ENCODE measurements around the gene UBQLN1. TPM values are rescaled to one million over a fixed set of nuclear protein-coding genes. Genes with fewer than 3 reads are reported as not detected.
"Not testable (repeated sequence)": the region's sequence is repeated elsewhere in the genome, so short reads cannot be mapped to it uniquely, and the experiment has no call there.

Gene UBQLN1
- 100 to 1,000 TPM in 5 of 8 experiments, 10 to 100 TPM in 3; 85.2 to 124 (median 104) TPM for total RNA-seq

DNA sequence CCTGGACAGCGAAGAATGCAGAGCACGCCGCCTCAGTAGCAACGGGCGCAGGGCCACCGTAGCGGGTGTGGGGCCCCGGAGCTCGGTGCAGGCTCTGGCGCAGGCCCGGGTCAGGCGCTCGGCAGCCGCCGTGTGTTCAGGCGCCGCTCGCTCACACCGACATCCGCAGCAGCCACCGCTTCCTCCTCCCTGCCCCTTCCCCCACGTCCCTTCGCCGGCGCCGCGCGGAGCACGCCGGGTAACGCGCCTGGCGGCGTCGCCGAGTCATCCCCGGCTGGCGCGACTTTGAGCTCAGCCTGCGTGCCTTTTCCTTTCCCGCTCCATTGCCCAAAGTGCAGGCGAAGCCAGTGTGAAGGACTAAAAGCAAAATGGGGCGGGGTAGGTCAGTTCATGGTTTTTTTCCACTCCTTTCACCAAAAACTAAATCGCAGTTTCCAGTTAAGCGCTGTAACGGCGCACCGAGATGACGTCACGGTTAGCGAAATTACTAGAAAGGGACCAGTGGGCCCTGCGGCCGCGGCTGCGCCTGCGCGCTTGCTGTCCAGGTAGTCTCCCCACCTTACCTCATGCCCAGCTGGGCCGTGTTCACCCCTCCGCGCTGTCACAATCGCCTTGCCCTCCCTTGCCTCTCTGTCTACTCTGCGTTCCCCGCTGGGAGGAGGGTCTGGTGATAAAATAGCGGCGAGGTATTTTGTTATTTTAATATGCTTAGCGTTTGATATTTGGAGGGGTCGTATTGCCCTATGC, at the start of gene UBQLN1:
Gene UBQLN1 (minus strand): TSS at position 191 of the 747 bp plus-strand sequence. CDS start 279 bp downstream, outside the sequence.
- peaks cover 0 to 15% of the 10 kb centered on the region in 2 donors for H3K4me1 ChIP-seq (replicated peaks in 1 of 2)
- WGBS, 10 experiments: 0 to 2% (median 0%) methylated on average over 3 to 30 of the region's 67 CpGs; no CpG with 5 or more reads in 2 of the 10 experiments
- H3K4me3 ChIP-seq: peak within 1 kb of the TSS; percentile 75 to 98 (median 77)
- peak; percentile 77 to 91 (median 87) for ATAC-seq (replicated peaks in 6 of 8)
- peak within 1 kb of the TSS; percentile 99 to 100 for H3K27ac ChIP-seq
- in situ Hi-C loops (cut with MboI; ENCODE audit: low pct_unique_long_range_greater_than_20kb in 2 of 9, low sequenced_read_pairs in 9 of 9, unreplicated experiment in 9 of 9): loop anchor here in 1 of 9 experiments (25.0 kb wide), 1 partner anchor 204 kb away; the partner anchor contains the start of gene KIF27

GRCh38 chr9:83754383-83754977, 46.7 kb upstream of the UBQLN1 start:
- ATAC-seq (replicated peaks in 6 of 8): no peak
- Histone ChIP-seq H3K4me3 (no peak overlapping the region), H3K27ac (no peak overlapping the region), H3K4me1 (replicated peaks in 1 of 2) (no peaks in the 10 kb centered on the region)
- in situ Hi-C loops (cut with MboI; ENCODE audit: low pct_unique_long_range_greater_than_20kb in 2 of 9, low sequenced_read_pairs in 9 of 9, unreplicated experiment in 9 of 9): no loop called here

- Histone ChIP-seq H3K4me1 (replicated peaks in 1 of 2) (no peaks in the 10 kb centered on the region), H3K4me3 (no peak overlapping the region), H3K27ac (no peak overlapping the region)
- WGBS, 10 experiments: 47 to 100% (median 88%) methylated on average over 1 to 3 of the region's 3 CpGs
- in situ Hi-C loops (cut with MboI; ENCODE audit: low pct_unique_long_range_greater_than_20kb in 2 of 9, low sequenced_read_pairs in 9 of 9, unreplicated experiment in 9 of 9): no loop called here
- no peak for ATAC-seq (replicated peaks in 6 of 8)
These were observed 41.9 kb upstream of the UBQLN1 start for GRCh38 chr9:83749706-83750105.

DNA sequence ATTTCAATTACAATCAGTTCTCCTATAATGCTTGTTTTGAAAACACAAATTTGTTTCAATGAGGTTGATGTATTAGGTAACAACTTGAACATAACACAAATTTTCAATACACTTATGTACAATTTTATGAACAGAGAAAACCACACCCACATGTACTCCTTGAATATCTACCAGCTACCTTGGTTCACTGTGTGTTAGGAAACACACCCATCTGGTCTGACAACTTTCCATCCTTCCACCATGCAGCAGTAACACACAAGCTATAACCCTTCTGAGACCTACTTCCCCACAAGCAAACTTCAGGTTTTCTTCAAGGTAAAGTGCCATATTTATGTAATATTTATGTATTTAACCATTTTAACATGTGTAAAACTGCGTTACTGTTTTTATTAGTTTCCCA, 36.4 kb upstream of the UBQLN1 start:
- peak in 1 of 8 experiments; percentile 30 for ATAC-seq (replicated peaks in 6 of 8)
- Histone ChIP-seq H3K4me3 (no peak overlapping the region), H3K27ac (no peak overlapping the region), H3K4me1 (replicated peaks in 1 of 2) (no peaks in the 10 kb centered on the region)
- in situ Hi-C loops (cut with MboI; ENCODE audit: low pct_unique_long_range_greater_than_20kb in 2 of 9, low sequenced_read_pairs in 9 of 9, unreplicated experiment in 9 of 9): no loop called here
- 14 to 100% (median 66%) methylated on average over 1 of the region's 1 CpG; no CpG with 5 or more reads in 2 of the 10 experiments for WGBS, 10 experiments

DNA sequence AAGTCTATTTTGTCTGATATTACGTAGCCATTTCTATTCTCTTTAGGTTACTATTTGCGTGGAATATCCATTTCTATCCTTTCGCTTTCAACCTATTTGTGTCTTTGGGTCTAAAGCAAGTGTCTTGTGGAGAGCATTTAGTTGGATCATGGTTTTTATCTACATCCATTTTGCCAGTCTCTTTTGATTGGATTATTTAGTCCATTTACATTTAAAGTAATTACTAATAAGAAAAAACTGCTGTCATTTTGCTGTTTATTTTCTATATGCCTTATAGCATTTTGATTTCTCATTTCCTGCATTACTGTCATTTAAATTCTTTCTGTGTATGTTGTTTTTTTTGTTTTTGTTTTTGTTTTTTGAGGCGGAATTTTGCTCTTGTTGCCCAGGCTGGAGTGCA, 26.0 kb upstream of the UBQLN1 start:
- ATAC-seq (replicated peaks in 6 of 8): no peak
- in situ Hi-C loops (cut with MboI; ENCODE audit: low pct_unique_long_range_greater_than_20kb in 2 of 9, low sequenced_read_pairs in 9 of 9, unreplicated experiment in 9 of 9): no loop called here
- Histone ChIP-seq H3K27ac (no peak overlapping the region), H3K4me3 (no peak overlapping the region), H3K4me1 (replicated peaks in 1 of 2) (no peaks in the 10 kb centered on the region)
- WGBS, 10 experiments: 54 to 100% (median 95%) methylated on average over 2 to 4 of the region's 4 CpGs

DNA sequence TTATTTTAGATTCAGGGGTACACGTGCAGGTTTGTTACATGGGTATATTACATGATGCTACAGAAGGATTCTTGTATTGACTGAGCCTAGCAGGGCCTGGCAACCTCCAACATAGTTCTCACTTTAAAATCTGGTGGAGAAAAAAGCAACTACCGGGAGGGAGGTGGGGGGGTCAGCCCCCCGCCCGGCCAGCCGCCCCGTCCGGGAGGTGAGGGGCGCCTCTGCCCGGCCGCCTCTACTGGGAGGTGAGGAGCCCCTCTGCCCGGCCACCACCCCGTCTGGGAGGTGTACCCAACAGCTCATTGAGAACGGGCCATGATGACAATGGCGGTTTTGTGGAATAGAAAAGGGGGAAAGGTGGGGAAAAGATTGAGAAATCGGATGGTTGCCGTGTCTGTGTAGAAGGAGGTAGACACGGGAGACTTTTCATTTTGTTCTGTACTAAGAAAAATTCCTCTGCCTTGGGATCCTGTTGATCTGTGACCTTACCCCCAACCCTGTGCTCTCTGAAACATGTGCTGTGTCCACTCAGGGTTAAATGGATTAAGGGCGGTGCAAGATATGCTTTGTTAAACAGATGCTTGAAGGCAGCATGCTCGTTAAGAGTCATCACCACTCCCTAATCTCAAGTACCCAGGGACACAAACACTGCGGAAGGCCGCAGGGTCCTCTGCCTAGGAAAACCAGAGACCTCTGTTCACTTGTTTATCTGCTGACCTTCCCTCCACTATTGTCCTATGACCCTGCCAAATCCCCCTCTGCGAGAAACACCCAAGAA, 21.0 kb upstream of the UBQLN1 start:
- in situ Hi-C loops (cut with MboI; ENCODE audit: low pct_unique_long_range_greater_than_20kb in 2 of 9, low sequenced_read_pairs in 9 of 9, unreplicated experiment in 9 of 9); H3K4me3 ChIP-seq; H3K27ac ChIP-seq; ATAC-seq (replicated peaks in 6 of 8); H3K4me1 ChIP-seq (replicated peaks in 1 of 2): not testable (repeated sequence)
- WGBS, 10 experiments: 29 to 90% (median 66%) methylated on average over 1 to 3 of the region's 22 CpGs; no CpG with 5 or more reads in 4 of the 10 experiments

DNA sequence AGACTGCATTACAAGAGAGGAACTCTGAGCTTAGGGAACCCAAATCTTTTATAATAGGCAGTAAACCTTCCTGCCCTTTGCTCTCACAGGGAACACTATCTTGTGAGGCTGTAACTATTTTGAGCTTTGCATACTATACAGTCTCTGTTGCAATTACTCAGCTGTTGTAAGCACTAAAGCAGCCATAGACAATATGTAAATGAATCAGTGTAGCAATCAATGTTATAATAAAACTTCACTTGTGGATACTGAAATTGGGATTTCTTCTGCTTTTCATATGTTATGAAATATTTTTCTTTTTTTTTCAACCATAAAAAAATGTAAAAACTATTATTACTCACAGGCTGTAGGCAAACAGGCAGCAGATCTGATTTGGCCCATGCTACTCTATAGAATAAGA, 16.7 kb upstream of the UBQLN1 start:
- H3K27ac ChIP-seq: no peak overlapping the region
- in situ Hi-C loops (cut with MboI; ENCODE audit: low pct_unique_long_range_greater_than_20kb in 2 of 9, low sequenced_read_pairs in 9 of 9, unreplicated experiment in 9 of 9): loop anchor here in 1 of 9 experiments (25.0 kb wide), 1 partner anchor 188 kb away; the partner anchor contains the start of gene KIF27
- no peaks in the 10 kb centered on the region for H3K4me1 ChIP-seq (replicated peaks in 1 of 2)
- H3K4me3 ChIP-seq: no peak overlapping the region
- ATAC-seq (replicated peaks in 6 of 8): no peak

GRCh38 chr9:83722726-83723495, 15.2 kb upstream of the UBQLN1 start:
- in situ Hi-C loops (cut with MboI; ENCODE audit: low pct_unique_long_range_greater_than_20kb in 2 of 9, low sequenced_read_pairs in 9 of 9, unreplicated experiment in 9 of 9): loop anchor here in 1 of 9 experiments (25.0 kb wide), 1 partner anchor 189 kb away; the partner anchor contains the start of gene KIF27
- Histone ChIP-seq H3K27ac (no peak overlapping the region), H3K4me3 (no peak overlapping the region), H3K4me1 (replicated peaks in 1 of 2) (no peaks in the 10 kb centered on the region)
- ATAC-seq (replicated peaks in 6 of 8): no peak
- WGBS, 10 experiments: 13 to 64% (median 26%) methylated on average over 1 to 2 of the region's 2 CpGs; no CpG with 5 or more reads in 5 of the 10 experiments

DNA sequence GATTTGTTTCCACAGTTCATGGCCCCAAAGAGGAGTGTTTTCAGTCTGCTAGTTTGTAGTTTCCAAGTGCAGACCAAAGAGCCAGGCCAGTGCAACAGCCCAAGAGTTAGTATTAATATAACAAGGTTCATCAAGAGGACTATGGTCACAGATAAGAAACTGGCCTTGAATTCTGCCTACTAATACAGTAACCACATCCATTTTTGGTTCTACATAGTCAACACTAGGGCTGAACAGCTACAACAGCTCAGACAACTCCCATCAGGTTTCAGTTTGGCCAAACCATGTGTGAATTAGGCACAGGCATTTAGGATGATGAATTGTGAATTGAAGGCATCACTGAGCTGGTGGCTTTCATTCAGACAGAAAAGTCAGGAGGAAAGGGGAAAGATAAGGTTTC, 13.8 kb upstream of the UBQLN1 start:
- ATAC-seq (replicated peaks in 6 of 8): no peak
- H3K4me3 ChIP-seq: no peak overlapping the region
- in situ Hi-C loops (cut with MboI; ENCODE audit: low pct_unique_long_range_greater_than_20kb in 2 of 9, low sequenced_read_pairs in 9 of 9, unreplicated experiment in 9 of 9): loop anchor here in 1 of 9 experiments (25.0 kb wide), 1 partner anchor 191 kb away; the partner anchor contains the start of gene KIF27
- no peaks in the 10 kb centered on the region for H3K4me1 ChIP-seq (replicated peaks in 1 of 2)
- H3K27ac ChIP-seq: no peak overlapping the region

GRCh38 chr9:83715794-83716193, 8.0 kb upstream of the UBQLN1 start:
- in situ Hi-C loops (cut with MboI; ENCODE audit: low pct_unique_long_range_greater_than_20kb in 2 of 9, low sequenced_read_pairs in 9 of 9, unreplicated experiment in 9 of 9): loop anchor here in 1 of 9 experiments (25.0 kb wide), 1 partner anchor 197 kb away; the partner anchor contains the start of gene KIF27
- ATAC-seq (replicated peaks in 6 of 8): no peak

DNA sequence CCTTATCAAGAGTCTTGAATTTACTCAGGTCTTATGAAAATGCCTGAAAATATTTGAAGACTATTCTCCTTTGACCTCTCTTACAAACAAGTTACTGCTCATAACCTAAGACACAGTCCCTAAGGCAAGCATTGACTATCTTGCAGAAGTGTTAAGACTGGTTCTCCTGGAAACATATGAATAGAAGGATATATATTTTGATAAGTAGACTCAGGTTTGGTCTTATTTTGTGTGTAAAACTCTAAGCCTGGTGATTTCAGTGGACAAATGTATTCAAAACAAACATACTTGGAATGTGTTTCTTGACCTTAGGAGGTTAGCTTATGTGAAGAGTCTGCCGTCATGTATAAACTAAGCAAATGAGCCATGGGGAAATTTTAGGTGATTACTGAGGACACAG, 7.5 kb upstream of the UBQLN1 start:
- Histone ChIP-seq H3K4me3 (no peak overlapping the region), H3K27ac (no peak overlapping the region), H3K4me1 (replicated peaks in 1 of 2) (no peaks in the 10 kb centered on the region)
- in situ Hi-C loops (cut with MboI; ENCODE audit: low pct_unique_long_range_greater_than_20kb in 2 of 9, low sequenced_read_pairs in 9 of 9, unreplicated experiment in 9 of 9): loop anchor here in 1 of 9 experiments (25.0 kb wide), 1 partner anchor 197 kb away; the partner anchor contains the start of gene KIF27
- WGBS, 10 experiments: 67 to 100% (median 100%) methylated on average over 1 of the region's 1 CpG; no CpG with 5 or more reads in 2 of the 10 experiments
- no peak for ATAC-seq (replicated peaks in 6 of 8)

More at GRCh38 chr9:83715794-83716193, 8.0 kb upstream of the UBQLN1 start:
- Histone ChIP-seq H3K27ac (no peak overlapping the region), H3K4me1 (replicated peaks in 1 of 2) (no peaks in the 10 kb centered on the region), H3K4me3 (no peak overlapping the region)

GRCh38 chr9:83714329-83714728, 6.6 kb upstream of the UBQLN1 start:
- in situ Hi-C loops (cut with MboI; ENCODE audit: low pct_unique_long_range_greater_than_20kb in 2 of 9, low sequenced_read_pairs in 9 of 9, unreplicated experiment in 9 of 9): loop anchor here in 1 of 9 experiments (25.0 kb wide), 1 partner anchor 198 kb away; the partner anchor contains the start of gene KIF27
- Histone ChIP-seq H3K27ac (no peak overlapping the region), H3K4me3 (no peak overlapping the region), H3K4me1 (replicated peaks in 1 of 2) (no peaks in the 10 kb centered on the region)
- peak in 3 of 8 experiments; percentile 66 to 88 (median 72) for ATAC-seq (replicated peaks in 6 of 8)
- 33 to 100% (median 81%) methylated on average over 1 to 3 of the region's 3 CpGs; no CpG with 5 or more reads in 1 of the 10 experiments for WGBS, 10 experiments
